ENCODE results near the gene KRT73. TPM values are rescaled to one million over a fixed set of nuclear protein-coding genes. Genes with fewer than 3 reads are reported as not detected.

The KRT73 gene
- total and polyA plus RNA-seq, 2 donors (not counting 3 experiments of a cell fraction or from before 2014, with no cell fraction given), result not detected

DNA sequence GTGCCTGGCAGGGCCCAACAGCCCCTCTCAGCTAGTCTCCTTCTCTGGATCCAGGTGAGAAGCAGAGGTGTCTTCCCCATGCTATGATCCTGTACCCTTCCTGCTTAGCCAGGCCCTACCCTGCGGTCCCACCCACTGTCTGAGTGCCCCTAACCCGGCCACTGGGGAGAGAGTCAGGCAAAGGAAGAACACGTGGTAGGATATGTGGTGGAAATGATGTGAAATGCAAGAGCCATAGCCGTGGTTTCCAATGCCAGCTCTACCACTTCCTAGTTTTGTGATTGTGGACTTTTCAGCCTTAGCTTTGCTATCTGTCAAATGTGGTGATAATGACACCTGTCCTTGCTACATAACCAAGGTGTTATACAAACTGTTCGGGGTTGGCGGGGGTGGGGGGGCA is 17.8 kb upstream of the KRT73 start:
- Histone ChIP-seq H3K27me3 (ENCODE audit: control insufficient read depth in 2 of 2, insufficient read depth in 2 of 2, low read length in 2 of 2) (peaks cover 12 to 23% of the 10 kb centered on the region in 2 experiments), H4K20me1 (replicated peaks; ENCODE audit: control insufficient read depth, extremely low read depth, insufficient read depth, low read length) (no peaks in the 10 kb centered on the region), H3K27ac (ENCODE audit: insufficient read depth, low read depth, low read length) (no peak overlapping the region), H3K4me2 (ENCODE audit: insufficient read depth, low read length) (no peak overlapping the region), H2AFZ (ENCODE audit: low read depth, low read length) (no peak overlapping the region), H3K9ac (replicated peaks; ENCODE audit: extremely low read depth, insufficient read depth, low read length) (no peak overlapping the region), H3K36me3 (ENCODE audit: control insufficient read depth in 2 of 2, extremely low read depth in 1 of 2, insufficient read depth in 2 of 2, low read length in 2 of 2) (no peaks in the 10 kb centered on the region), H3K9me3 (replicated peaks; ENCODE audit: control insufficient read depth, insufficient read depth, low read length) (no peaks in the 10 kb centered on the region), H3K4me3 (replicated peaks in 1 of 3; ENCODE audit: insufficient read depth in 1 of 3, low read depth in 1 of 3, low read length in 3 of 3) (no peak overlapping the region), H3K9me1 (replicated peaks; ENCODE audit: control insufficient read depth, extremely low read depth, insufficient read depth, low read length) (no peaks in the 10 kb centered on the region), H3K4me1 (ENCODE audit: control insufficient read depth, extremely low read depth, insufficient read depth, low read length) (no peaks in the 10 kb centered on the region), H3K79me2 (ENCODE audit: control insufficient read depth, insufficient read depth, low read length) (no peaks in the 10 kb centered on the region)
- ChIA-PET CTCF (no interaction called here), POLR2A (no interaction called here)
- intact Hi-C loops (cut with micrococcal nuclease), result no loop called here
- FAIRE-seq (no peak), DNase-seq (ENCODE audit: low read depth, low spot score) (no peak)
- dilution Hi-C loops (cut with MboI; ENCODE audit: extremely low pct_ligation_motif_present, low sequenced_read_pairs), result no loop called here
- no TSS peak for BruUV-seq (replicated peaks)
- no peak for TF ChIP-seq JUN (IDR thresholded peaks at IDR 0.05; ENCODE audit: borderline replicate concordance, insufficient read depth, insufficient read length, low read depth)
- no peak for TF ChIP-seq MYC (IDR thresholded peaks at IDR 0.05; ENCODE audit: low read depth, low read length)
- TF ChIP-seq MAX (IDR thresholded peaks at IDR 0.05; ENCODE audit: insufficient read depth, insufficient read length), result no peak
- no peak for TF ChIP-seq EZH2 (IDR thresholded peaks at IDR 0.05; ENCODE audit: borderline replicate concordance, low read depth, low read length, severe bottlenecking)
- no peak for TF ChIP-seq CTCF (IDR thresholded peaks at IDR 0.05; ENCODE audit: extremely low read depth in 1 of 2, insufficient read depth in 1 of 2, low read depth in 1 of 2, low read length in 2 of 2)
- TF ChIP-seq GATA2 (IDR thresholded peaks at IDR 0.05; ENCODE audit: insufficient read depth, insufficient read length, low read depth, low read length), result no peak
